RCC 7860 (cell line): ENCODE data around the gene MAOB.

ENCODE experiments used
- DNase-seq: peaks from one replicate; pipeline ENCODE4 v3.0.0-alpha.2; 2015; ENCODE audit warnings: low spot score
- FAIRE-seq: peaks from 2 replicates; lab custom pipeline; 2012; peaks lifted over from hg19 to GRCh38; lab: Jason Lieb, UNC

MAOB gene

GRCh38 chrX:43861750-43862149, 20.5 kb downstream of the MAOB start:
- FAIRE-seq (no peak), DNase-seq (no peak)

GRCh38 chrX:43860646-43861370, 21.4 kb downstream of the MAOB start:
- FAIRE-seq (no peak), DNase-seq (peak; percentile 23)

GRCh38 chrX:43853225-43853828, 28.9 kb downstream of the MAOB start:
- no peak for FAIRE-seq

GRCh38 chrX:43850629-43851028, 31.6 kb downstream of the MAOB start:
- DNase-seq (no peak), FAIRE-seq (no peak)

More at GRCh38 chrX:43853225-43853828, 28.9 kb downstream of the MAOB start:
- no peak for DNase-seq

- DNase-seq (no peak), FAIRE-seq (no peak)
Observed at GRCh38 chrX:43849173-43849572, 33.1 kb downstream of the MAOB start.

- FAIRE-seq (no peak), DNase-seq (no peak)
Observed at GRCh38 chrX:43847352-43847751, 34.9 kb downstream of the MAOB start.

- FAIRE-seq (no peak), DNase-seq (no peak)
Observed at GRCh38 chrX:43846558-43846957, 35.7 kb downstream of the MAOB start.

GRCh38 chrX:43845776-43846175, 36.5 kb downstream of the MAOB start:
- FAIRE-seq (no peak), DNase-seq (no peak)

GRCh38 chrX:43840265-43840664, 42.0 kb downstream of the MAOB start:
- no peak for DNase-seq
- no peak for FAIRE-seq

GRCh38 chrX:43836435-43837184, 45.6 kb downstream of the MAOB start:
- FAIRE-seq (peak; percentile 84), DNase-seq (peak; percentile 11)

- no peak for DNase-seq
Observed at GRCh38 chrX:43835559-43835958, 46.7 kb downstream of the MAOB start.

GRCh38 chrX:43827791-43828190, 54.5 kb downstream of the MAOB start:
- DNase-seq: no peak

More at GRCh38 chrX:43835559-43835958, 46.7 kb downstream of the MAOB start:
- no peak for FAIRE-seq

GRCh38 chrX:43822014-43822413, 60.2 kb downstream of the MAOB start:
- no peak for FAIRE-seq

More at GRCh38 chrX:43827791-43828190, 54.5 kb downstream of the MAOB start:
- FAIRE-seq: no peak

GRCh38 chrX:43817444-43817843, 64.8 kb downstream of the MAOB start:
- FAIRE-seq (no peak), DNase-seq (no peak)

More at GRCh38 chrX:43822014-43822413, 60.2 kb downstream of the MAOB start:
- peak; percentile 4 for DNase-seq

- FAIRE-seq (no peak), DNase-seq (no peak)
Observed at GRCh38 chrX:43815209-43815608, 67.0 kb downstream of the MAOB start.

- no peak for FAIRE-seq
- DNase-seq: no peak
Observed at GRCh38 chrX:43813898-43814297, 68.4 kb downstream of the MAOB start.

GRCh38 chrX:43813319-43813718, 68.9 kb downstream of the MAOB start:
- FAIRE-seq (no peak), DNase-seq (no peak)

GRCh38 chrX:43809463-43809862, 72.8 kb downstream of the MAOB start:
- FAIRE-seq: no peak

GRCh38 chrX:43808231-43808630, 74.0 kb downstream of the MAOB start:
- DNase-seq: no peak
- FAIRE-seq: no peak

More at GRCh38 chrX:43809463-43809862, 72.8 kb downstream of the MAOB start:
- no peak for DNase-seq

- DNase-seq: no peak
Observed at GRCh38 chrX:43805579-43805978, 76.7 kb downstream of the MAOB start.

GRCh38 chrX:43804021-43804420, 78.2 kb downstream of the MAOB start:
- no peak for FAIRE-seq
- DNase-seq: no peak

More at GRCh38 chrX:43805579-43805978, 76.7 kb downstream of the MAOB start:
- no peak for FAIRE-seq
